T47D (cell line): ENCODE measurements around the gene DOCK2.

Experiments used
- DNase-seq, 2 experiments: peaks; one replicate each; pipeline versions ENCODE4 v3.0.0 to v3.0.0-alpha.2; 2011 to 2012; ENCODE audit warnings: low read depth in 1 of 2, low spot score in 1 of 2
- JUND ChIP-seq: IDR thresholded peaks from 2 replicates; pipeline ENCODE4 v1.6.1; 2012; ENCODE audit warnings: low read depth
- in situ Hi-C: cut with HindIII; loops from 2 replicates; pipeline ENCODE4 v1.10.0; 2016; ENCODE audit warnings: low sequenced_read_pairs, low pct_unique_long_range_greater_than_20kb

The DOCK2 gene

DNA sequence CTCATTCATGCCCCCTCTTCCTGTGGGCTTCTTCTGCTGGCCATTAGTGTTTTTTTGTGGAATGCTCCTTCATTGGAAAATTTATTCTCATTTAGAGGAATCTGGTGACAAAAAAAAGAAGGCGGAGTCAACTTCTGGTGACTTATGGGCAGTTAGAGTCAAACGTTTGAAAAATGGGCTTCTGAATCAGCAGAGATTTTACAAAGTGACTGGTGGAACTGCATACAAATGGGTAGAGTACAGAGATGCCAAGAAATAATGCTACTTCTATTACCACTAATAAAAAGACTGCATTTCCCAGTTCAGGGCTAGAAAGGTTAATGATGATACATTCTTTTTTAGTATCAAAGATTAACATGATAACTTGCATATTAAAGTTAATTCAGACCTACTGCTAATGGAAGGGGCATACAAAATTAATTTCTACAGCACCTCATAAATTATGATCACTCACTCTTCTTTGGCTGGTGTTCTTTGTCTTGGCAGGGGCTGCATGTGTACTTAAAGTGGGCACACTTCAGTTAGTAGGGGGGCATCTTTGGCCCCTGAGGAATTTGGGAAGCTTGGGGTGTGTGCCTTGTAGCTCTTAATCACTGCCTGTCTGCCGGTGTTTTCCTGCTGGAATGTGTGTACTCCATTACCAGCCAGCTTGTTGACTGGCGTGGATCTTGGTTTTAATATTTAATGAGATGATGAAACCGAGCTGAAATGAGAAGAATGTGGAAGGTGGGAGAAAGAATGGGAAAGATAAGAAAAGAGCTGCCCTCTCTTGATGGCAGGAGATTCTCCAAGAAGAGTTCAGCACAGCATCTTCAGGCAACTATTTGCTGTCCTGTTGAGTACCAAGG lies 148.9 kb downstream of the DOCK2 start:
- DNase-seq: no peak
- no peak for TF ChIP-seq JUND
- in situ Hi-C loops: no loop called here

- no peak for DNase-seq
- TF ChIP-seq JUND: no peak
- in situ Hi-C loops: no loop called here
Measured at GRCh38 chr5:169788168-169788567, 151.1 kb downstream of the DOCK2 start.

GRCh38 chr5:169789417-169789940 lies 152.4 kb downstream of the DOCK2 start:
- DNase-seq: no peak
- no peak for TF ChIP-seq JUND

GRCh38 chr5:169791251-169791650 lies 154.2 kb downstream of the DOCK2 start:
- no peak for TF ChIP-seq JUND
- no peak for DNase-seq
- in situ Hi-C loops: no loop called here

More at GRCh38 chr5:169789417-169789940, 152.4 kb downstream of the DOCK2 start:
- in situ Hi-C loops: no loop called here

GRCh38 chr5:169795338-169795737 lies 158.3 kb downstream of the DOCK2 start:
- in situ Hi-C loops: no loop called here
- TF ChIP-seq JUND: no peak
- DNase-seq: no peak

GRCh38 chr5:169796731-169797130 lies 159.7 kb downstream of the DOCK2 start:
- in situ Hi-C loops: no loop called here
- DNase-seq: no peak
- no peak for TF ChIP-seq JUND

- DNase-seq: no peak
- no peak for TF ChIP-seq JUND
- in situ Hi-C loops: no loop called here
Measured at GRCh38 chr5:169797577-169797976, 160.5 kb downstream of the DOCK2 start.

- in situ Hi-C loops: no loop called here
- no peak for DNase-seq
- no peak for TF ChIP-seq JUND
Measured at GRCh38 chr5:169798438-169798837, 161.4 kb downstream of the DOCK2 start.

DNA sequence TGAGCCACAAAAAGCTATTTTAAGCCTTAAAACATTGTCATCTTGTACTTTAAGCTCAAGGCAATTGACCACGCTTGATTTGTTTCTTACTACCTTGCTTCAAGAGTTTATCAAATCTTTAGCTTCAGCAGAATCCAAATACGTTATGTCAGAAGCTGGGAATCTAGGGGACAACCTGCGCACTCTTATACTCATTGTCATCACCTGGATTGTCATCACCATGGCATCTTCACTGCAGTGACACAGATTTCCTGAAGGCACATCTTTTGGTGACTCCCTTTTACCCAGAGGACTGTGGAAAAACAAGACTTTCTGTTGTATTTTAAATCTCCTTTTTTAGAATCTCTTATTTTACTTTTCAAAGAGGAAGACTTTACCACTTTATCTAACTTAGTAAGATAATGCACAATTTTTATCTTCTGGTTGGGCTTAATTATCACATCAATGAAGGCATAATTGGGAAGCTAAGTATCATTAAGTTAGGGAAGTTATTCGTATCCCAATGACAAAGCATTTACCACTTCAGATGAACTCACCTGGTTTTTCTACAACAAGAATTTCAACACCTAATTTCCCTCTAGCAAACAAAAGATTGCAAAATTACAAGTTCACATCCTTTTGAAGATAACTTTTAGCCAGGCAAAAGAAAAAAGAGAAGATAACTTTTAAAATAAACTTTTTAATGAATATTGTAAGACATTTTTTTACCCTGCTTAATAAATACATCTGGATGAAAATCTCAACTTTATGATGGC lies 162.0 kb downstream of the DOCK2 start:
- no peak for TF ChIP-seq JUND
- no peak for DNase-seq
- in situ Hi-C loops: no loop called here

DNA sequence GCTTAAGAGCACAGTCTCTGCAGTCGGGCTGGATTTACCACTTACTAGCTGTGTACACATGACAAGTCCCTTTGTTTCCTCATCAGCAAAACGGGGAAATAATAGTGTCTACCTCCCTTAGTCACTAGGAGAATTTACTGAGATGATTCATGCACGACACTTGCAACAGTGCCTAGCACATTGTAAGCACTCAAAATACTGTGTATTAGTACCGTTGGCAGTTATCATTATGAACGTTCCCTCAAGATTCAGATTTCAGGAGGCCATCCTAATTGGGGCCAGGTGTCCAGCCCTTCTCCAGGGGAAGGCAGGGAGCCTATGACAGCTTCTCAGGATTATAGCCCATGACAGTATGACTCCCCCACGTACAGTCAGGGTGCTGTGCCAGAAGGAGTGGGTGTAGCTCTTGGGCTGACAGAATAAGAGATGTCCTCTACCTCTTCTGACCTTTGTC lies 164.3 kb downstream of the DOCK2 start:
- DNase-seq: no peak
- in situ Hi-C loops: no loop called here
- no peak for TF ChIP-seq JUND

GRCh38 chr5:169801781-169802180 lies 164.7 kb downstream of the DOCK2 start:
- TF ChIP-seq JUND: no peak
- in situ Hi-C loops: no loop called here
- no peak for DNase-seq

GRCh38 chr5:169803077-169803981 lies 166.3 kb downstream of the DOCK2 start:
- in situ Hi-C loops: no loop called here
- DNase-seq: no peak
- TF ChIP-seq JUND: no peak

DNA sequence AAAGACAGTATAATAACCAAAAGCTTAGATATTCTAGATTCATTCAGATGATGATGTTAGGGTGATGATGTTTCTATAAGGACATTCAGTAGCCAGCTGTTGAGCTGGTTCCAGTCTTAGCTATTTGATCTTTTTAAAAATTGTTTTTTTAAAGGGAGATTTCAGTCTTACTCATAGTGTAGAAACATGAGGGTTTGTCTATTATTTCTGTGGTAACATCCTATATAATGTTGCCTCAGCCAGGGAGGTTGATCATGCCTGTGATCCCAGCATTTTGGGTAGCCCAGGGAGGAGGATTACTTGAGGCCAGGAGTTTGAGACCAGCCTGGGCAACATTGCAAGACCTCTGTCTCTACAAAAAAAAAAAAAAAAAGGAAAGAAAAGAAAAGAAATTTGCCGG lies 167.8 kb downstream of the DOCK2 start:
- in situ Hi-C loops: no loop called here
- TF ChIP-seq JUND: no peak
- no peak for DNase-seq
